Neuronal stem cell (in vitro differentiated cells): Measurements from ENCODE around the gene HDGFL1. TPM values are rescaled to one million over a fixed set of nuclear protein-coding genes. Genes with fewer than 3 reads are reported as not detected.

Source experiments
- DNase-seq: peaks from one replicate; pipeline ENCODE4 v3.0.0-alpha.2; 2013; ENCODE audit warnings: low spot score
- H2AFZ ChIP-seq: one replicate; pipeline ENCODE4 v1.6.1; 2013; ENCODE audit warnings: mild to moderate bottlenecking, low read length, inconsistent platforms
- H2AK5ac ChIP-seq: 2 replicates; pipeline ENCODE4 v1.6.1; 2013; ENCODE audit warnings: low read depth, mild to moderate bottlenecking, inconsistent platforms, low read length, moderate library complexity, mixed read lengths
- H2BK120ac ChIP-seq: 2 replicates; pipeline ENCODE4 v1.6.1; 2013; ENCODE audit warnings: low read depth, mild to moderate bottlenecking, inconsistent platforms, low read length, moderate library complexity, mixed read lengths
- H2BK12ac ChIP-seq: one replicate; pipeline ENCODE4 v1.6.1; 2013; ENCODE audit warnings: low read length, inconsistent platforms
- H2BK15ac ChIP-seq: 2 replicates; pipeline ENCODE4 v1.6.1; 2013; ENCODE audit warnings: mild to moderate bottlenecking, low read length, inconsistent platforms, mixed read lengths
- H2BK5ac ChIP-seq: one replicate; pipeline ENCODE4 v1.6.1; 2013; ENCODE audit warnings: inconsistent platforms, mild to moderate bottlenecking, low read length, moderate library complexity
- H3K14ac ChIP-seq: one replicate; pipeline ENCODE4 v1.6.1; 2013; ENCODE audit warnings: low read length, inconsistent platforms
- H3K18ac ChIP-seq: 2 replicates; pipeline ENCODE4 v1.6.1; 2013; ENCODE audit warnings: low read length, inconsistent platforms
- H3K23ac ChIP-seq: 2 replicates; pipeline ENCODE4 v1.6.1; 2013; ENCODE audit warnings: low read depth, mild to moderate bottlenecking, mixed read lengths, low read length, inconsistent platforms; ENCODE audit not compliant: poor library complexity
- H3K27ac ChIP-seq: replicated peaks from 3 replicates; pipeline ENCODE4 v1.5.1; 2013; ENCODE audit warnings: low read length, inconsistent platforms
- H3K27me3 ChIP-seq, 3 experiments: 2 replicates each; pipeline ENCODE4 v1.6.1; 2013; ENCODE audit warnings: low read length in 3 of 3, mild to moderate bottlenecking in 2 of 3, inconsistent platforms in 1 of 3, low read depth in 1 of 3, mixed read lengths in 1 of 3, moderate library complexity in 1 of 3; ENCODE audit not compliant: control insufficient read depth in 3 of 3, insufficient read depth in 3 of 3
- H3K36me3 ChIP-seq, 2 donors: replicated peaks in 1 of 2; 2 replicates each; pipeline ENCODE4 v1.6.1; 2013; ENCODE audit warnings: low read length in 2 of 2; ENCODE audit not compliant: control insufficient read depth in 2 of 2, insufficient read depth in 2 of 2
- H3K4ac ChIP-seq: 2 replicates; pipeline ENCODE4 v1.6.1; 2013; ENCODE audit warnings: inconsistent platforms, mild to moderate bottlenecking, low read length, moderate library complexity
- H3K4me1 ChIP-seq, 2 donors: 1 replicate in 1 of 2; 2 replicates in 1 of 2; pipeline ENCODE4 v1.6.1; 2013; ENCODE audit warnings: low read length in 2 of 2, low read depth in 1 of 2; ENCODE audit not compliant: control insufficient read depth in 2 of 2, insufficient read depth in 1 of 2
- H3K4me2 ChIP-seq: one replicate; pipeline ENCODE4 v1.6.1; 2013; ENCODE audit warnings: mild to moderate bottlenecking, low read length, inconsistent platforms; ENCODE audit not compliant: insufficient read depth, poor library complexity, severe bottlenecking
- H3K4me3 ChIP-seq, 2 donors: 2 replicates each; pipeline ENCODE4 v1.5.1; 2013; ENCODE audit warnings: low read length in 2 of 2, mild to moderate bottlenecking in 2 of 2, inconsistent platforms in 1 of 2, moderate library complexity in 1 of 2
- H3K79me1 ChIP-seq: one replicate; pipeline ENCODE4 v1.6.1; 2013; ENCODE audit warnings: low read depth, mild to moderate bottlenecking, inconsistent platforms, low read length, moderate library complexity
- H3K9ac ChIP-seq: one replicate; pipeline ENCODE4 v1.6.1; 2013; ENCODE audit warnings: mild to moderate bottlenecking, low read depth, low read length, inconsistent platforms; ENCODE audit not compliant: poor library complexity
- H3K9me3 ChIP-seq, 2 donors: replicated peaks in 1 of 2; 2 replicates each; pipeline versions ENCODE3 to v1.6.1; 2013; ENCODE audit warnings: low read length in 2 of 2, mild to moderate bottlenecking in 2 of 2, inconsistent platforms in 1 of 2, low read depth in 1 of 2, mixed read lengths in 1 of 2, moderate library complexity in 1 of 2; ENCODE audit not compliant: control insufficient read depth in 2 of 2, insufficient read depth in 1 of 2
- H4K8ac ChIP-seq: one replicate; pipeline ENCODE4 v1.6.1; 2013; ENCODE audit warnings: low read depth, mild to moderate bottlenecking, inconsistent platforms, low read length, moderate library complexity
- H4K91ac ChIP-seq: one replicate; pipeline ENCODE4 v1.6.1; 2013; ENCODE audit warnings: low read length, low read depth, mild to moderate bottlenecking, inconsistent platforms; ENCODE audit not compliant: poor library complexity
- WGBS, 2 donors: extraction: QIAGEN DNeasy Blood & Tissue Kit; methylation state at CpG; one replicate each; pipeline ENCODE4 v1.1.7; 2013; ENCODE audit warnings: missing lambda C conversion rate in 2 of 2, mixed read lengths in 1 of 2; ENCODE audit not compliant: insufficient read length in 2 of 2, insufficient replicate concordance in 1 of 2; ENCODE audit errors: extremely low coverage in 2 of 2; 5-methylcytosine and 5-hydroxymethylcytosine counted together
- polyA plus RNA-seq, 2 experiments: library from polyadenylated mRNA; stranded (reverse); fragments of 200-250 nt; gene quantifications; one replicate each; pipeline ENCODE4 v1.2.3, GENCODE V29; 2013

The HDGFL1 gene
- polyA plus RNA-seq (2013, experiment 1 of 2) = not detected
- polyA plus RNA-seq (2013, experiment 2 of 2) = not detected

- Histone ChIP-seq H3K4me3 (no peak within 1 kb of the TSS), H2AK5ac (peak within 1 kb of the TSS; percentile 93), H3K36me3 (no peaks in the 10 kb centered on the region), H2BK5ac (peak within 1 kb of the TSS; percentile 17), H3K4me1 (peaks cover 0 to 2% of the 10 kb centered on the region in 2 donors), H3K4ac (no peak within 1 kb of the TSS), H3K9me3 (no peaks in the 10 kb centered on the region), H2BK15ac (peak within 1 kb of the TSS; percentile 63), H4K91ac (no peak within 1 kb of the TSS), H3K79me1 (no peaks in the 10 kb centered on the region), H2BK12ac (peak within 1 kb of the TSS; percentile 14), H3K9ac (no peak within 1 kb of the TSS), H3K18ac (peak within 1 kb of the TSS; percentile 86), H3K4me2 (no peak within 1 kb of the TSS), H4K8ac (no peak within 1 kb of the TSS), H2BK120ac (peak within 1 kb of the TSS; percentile 57), H3K27me3 (no peaks in the 10 kb centered on the region), H2AFZ (no peak within 1 kb of the TSS), H3K14ac (peak within 1 kb of the TSS; percentile 75), H3K27ac (no peak within 1 kb of the TSS), H3K23ac (peak within 1 kb of the TSS; percentile 10)
- no peak for DNase-seq
- no CpG with 5 or more reads among the region's 89 CpGs for WGBS, 2 donors
These were observed at the start of gene HDGFL1 for GRCh38 chr6:22569281-22570184. TSS of gene HDGFL1 (plus strand) at chr6:22569566. CDS start at chr6:22569576, 10 bp downstream.

- H3K27ac ChIP-seq = no peak overlapping the region
- no peak overlapping the region for H3K4me3 ChIP-seq
- no peak for DNase-seq
- no peak overlapping the region for H3K9ac ChIP-seq
- H2AK5ac ChIP-seq = no peak overlapping the region
- no peaks in the 10 kb centered on the region for H3K9me3 ChIP-seq
- no peaks in the 10 kb centered on the region for H3K36me3 ChIP-seq
- H3K4ac ChIP-seq = no peak overlapping the region
- no peak overlapping the region for H2BK120ac ChIP-seq
- H3K18ac ChIP-seq = no peak overlapping the region
- H3K79me1 ChIP-seq = no peaks in the 10 kb centered on the region
- no peak overlapping the region for H3K14ac ChIP-seq
- WGBS, 2 donors = no CpG with 5 or more reads among the region's 4 CpGs
- H2AFZ ChIP-seq = no peak overlapping the region
- H2BK12ac ChIP-seq = no peak overlapping the region
- H3K4me2 ChIP-seq = no peak overlapping the region
- H2BK5ac ChIP-seq = no peak overlapping the region
- H3K4me1 ChIP-seq = no peaks in the 10 kb centered on the region
- no peak overlapping the region for H3K23ac ChIP-seq
- no peak overlapping the region for H4K8ac ChIP-seq
- no peaks in the 10 kb centered on the region for H3K27me3 ChIP-seq
- H4K91ac ChIP-seq = no peak overlapping the region
- no peak overlapping the region for H2BK15ac ChIP-seq
These were observed 48.3 kb upstream of the HDGFL1 start for GRCh38 chr6:22521035-22521434.

- Histone ChIP-seq H3K4me2 (no peak overlapping the region), H3K4me3 (no peak overlapping the region), H4K8ac (no peak overlapping the region), H4K91ac (no peak overlapping the region), H3K18ac (no peak overlapping the region), H3K27ac (no peak overlapping the region), H3K14ac (no peak overlapping the region), H3K36me3 (no peaks in the 10 kb centered on the region), H3K9ac (no peak overlapping the region), H2BK120ac (no peak overlapping the region), H2AK5ac (no peak overlapping the region), H3K23ac (no peak overlapping the region), H3K4me1 (no peaks in the 10 kb centered on the region), H3K4ac (no peak overlapping the region), H3K27me3 (no peaks in the 10 kb centered on the region), H2BK15ac (no peak overlapping the region), H2BK5ac (no peak overlapping the region), H2BK12ac (no peak overlapping the region), H2AFZ (no peak overlapping the region), H3K9me3 (no peaks in the 10 kb centered on the region), H3K79me1 (no peaks in the 10 kb centered on the region)
- DNase-seq = no peak
These were observed 42.6 kb upstream of the HDGFL1 start for GRCh38 chr6:22526736-22527135.

- no peak overlapping the region for H2AFZ ChIP-seq
- no peak overlapping the region for H3K4ac ChIP-seq
- no peaks in the 10 kb centered on the region for H3K36me3 ChIP-seq
- H2AK5ac ChIP-seq = no peak overlapping the region
- H2BK5ac ChIP-seq = no peak overlapping the region
- DNase-seq = no peak
- H4K91ac ChIP-seq = no peak overlapping the region
- H2BK15ac ChIP-seq = no peak overlapping the region
- no CpG with 5 or more reads among the region's 1 CpG for WGBS, 2 donors
- no peak overlapping the region for H3K23ac ChIP-seq
- no peak overlapping the region for H3K18ac ChIP-seq
- H3K9ac ChIP-seq = no peak overlapping the region
- no peaks in the 10 kb centered on the region for H3K79me1 ChIP-seq
- H3K4me2 ChIP-seq = no peak overlapping the region
- no peaks in the 10 kb centered on the region for H3K27me3 ChIP-seq
- peaks cover 0 to under 1% of the 10 kb centered on the region in 2 donors for H3K9me3 ChIP-seq
- no peak overlapping the region for H3K27ac ChIP-seq
- no peak overlapping the region for H2BK120ac ChIP-seq
- no peaks in the 10 kb centered on the region for H3K4me1 ChIP-seq
- H4K8ac ChIP-seq = no peak overlapping the region
- no peak overlapping the region for H3K4me3 ChIP-seq
- H3K14ac ChIP-seq = no peak overlapping the region
- H2BK12ac ChIP-seq = no peak overlapping the region
These were observed 39.5 kb upstream of the HDGFL1 start for GRCh38 chr6:22529866-22530265.
